Activated gamma-delta T cell treated with Interleukin-2 at 50 U/mL for 16 hours (primary cell): ENCODE measurements around the gene PON3.
"Not testable (repeated sequence)": the region's sequence is repeated elsewhere in the genome, so short reads cannot be mapped to it uniquely, and the experiment has no call there.

Experiments used
- DNase-seq: peaks from one replicate; pipeline ENCODE4 v3.0.0-alpha.2; 2020

PON3 gene

GRCh38 chr7:95411666-95412065, 15.5 kb upstream of the PON3 start:
- DNase-seq = no peak

GRCh38 chr7:95411036-95411435, 14.9 kb upstream of the PON3 start:
- no peak for DNase-seq

DNA sequence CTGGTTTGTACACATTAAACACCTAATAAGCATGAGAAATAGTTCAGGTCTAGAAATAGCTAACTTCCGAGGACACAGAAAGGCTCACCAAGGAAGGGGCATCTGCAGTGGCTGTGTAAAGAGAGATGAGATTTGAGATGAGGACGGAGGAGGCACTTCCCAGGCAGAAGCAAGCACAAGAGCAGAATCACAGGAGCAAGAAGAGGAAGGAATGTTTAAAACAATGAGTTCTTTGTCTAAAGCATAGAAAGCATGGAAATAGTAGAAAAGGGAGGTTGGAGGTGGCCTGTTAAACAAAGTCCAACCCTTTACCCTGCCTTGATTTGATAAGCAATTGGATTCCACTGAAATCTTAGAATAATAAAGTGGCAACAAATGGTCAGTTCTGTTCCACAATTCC, 11.6 kb upstream of the PON3 start:
- DNase-seq = no peak

- no peak for DNase-seq
These were observed 9.6 kb upstream of the PON3 start for GRCh38 chr7:95405800-95406199.

DNA sequence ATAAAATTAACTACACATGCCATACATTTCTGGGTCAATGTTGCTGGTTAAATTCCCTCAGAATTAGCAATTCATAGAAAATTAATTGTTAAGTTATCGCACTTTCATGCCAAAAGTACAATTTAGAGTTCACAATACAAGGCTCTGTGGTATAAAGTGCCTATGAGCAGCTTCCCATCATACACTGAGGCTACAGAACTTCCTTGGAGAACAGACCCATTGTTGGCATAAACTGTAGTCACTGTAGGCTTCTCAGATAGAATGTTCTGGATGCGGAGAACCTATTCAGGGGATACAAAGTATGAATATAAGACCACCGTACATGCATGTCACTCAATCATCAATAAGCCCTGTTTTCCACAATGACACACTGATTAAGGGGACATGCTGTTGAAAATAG, 9.0 kb upstream of the PON3 start:
- no peak for DNase-seq

GRCh38 chr7:95404316-95404865, 8.2 kb upstream of the PON3 start:
- DNase-seq = no peak

DNA sequence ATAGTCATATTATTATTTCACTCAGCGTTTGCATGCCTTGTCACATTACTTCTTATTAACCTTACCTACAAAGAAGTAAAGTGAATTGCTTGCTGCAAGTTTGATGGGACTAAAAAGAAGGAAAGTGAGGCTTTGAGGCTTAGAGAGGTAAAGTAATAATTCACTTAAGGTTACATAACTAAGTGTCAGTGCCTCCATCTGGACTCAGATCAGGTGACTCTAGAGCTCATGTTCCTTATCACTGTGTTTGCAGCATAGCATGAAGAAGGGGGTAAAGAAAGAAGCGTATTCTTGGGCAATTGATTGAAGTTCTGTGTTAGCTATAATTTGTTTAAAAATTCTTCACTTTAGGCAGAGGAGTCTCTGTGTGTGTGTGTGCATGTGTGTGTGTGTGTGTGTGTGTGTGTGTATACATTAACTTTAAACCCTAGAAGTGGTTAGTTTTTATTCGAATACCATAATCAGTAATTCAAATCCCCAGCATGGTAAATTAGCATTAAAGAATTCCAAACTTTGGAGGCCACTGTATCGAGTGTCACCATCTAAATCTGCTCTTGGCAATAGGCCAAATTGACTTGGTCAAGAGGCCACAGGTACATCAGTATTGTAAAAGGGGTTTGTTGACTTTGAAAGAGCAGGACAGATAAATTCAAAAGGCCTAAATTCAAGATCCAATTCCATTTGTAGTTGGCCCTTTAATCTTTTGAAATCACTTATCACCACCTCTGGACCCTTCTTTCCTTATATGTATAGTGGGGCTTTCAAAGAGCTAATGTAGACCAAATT, 2.2 kb upstream of the PON3 start:
- no peak for DNase-seq

- DNase-seq = no peak
These were observed 1.2 kb upstream of the PON3 start for GRCh38 chr7:95397381-95397780.

DNA sequence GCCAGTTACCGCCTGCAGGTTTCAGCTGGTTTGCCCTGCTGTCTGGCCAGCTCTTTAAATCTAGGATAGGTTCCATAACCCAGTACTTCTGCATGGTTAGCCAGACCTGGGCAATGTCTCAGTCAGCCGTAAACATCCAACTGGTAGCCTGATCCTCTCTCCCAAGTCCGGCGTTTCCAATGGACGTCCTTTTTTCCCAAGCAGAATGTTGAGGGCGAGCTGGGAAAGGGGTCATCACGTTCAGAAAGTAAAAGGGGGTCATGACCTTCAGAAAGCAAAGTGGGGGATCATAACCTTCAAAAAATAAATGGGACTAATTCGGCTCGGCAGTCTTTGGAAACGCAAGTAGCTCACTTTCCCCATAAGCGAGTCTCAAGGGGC, 430 bp downstream of the PON3 start:
- no peak for DNase-seq

GRCh38 chr7:95394370-95394769, 1.8 kb downstream of the PON3 start:
- DNase-seq = no peak

DNA sequence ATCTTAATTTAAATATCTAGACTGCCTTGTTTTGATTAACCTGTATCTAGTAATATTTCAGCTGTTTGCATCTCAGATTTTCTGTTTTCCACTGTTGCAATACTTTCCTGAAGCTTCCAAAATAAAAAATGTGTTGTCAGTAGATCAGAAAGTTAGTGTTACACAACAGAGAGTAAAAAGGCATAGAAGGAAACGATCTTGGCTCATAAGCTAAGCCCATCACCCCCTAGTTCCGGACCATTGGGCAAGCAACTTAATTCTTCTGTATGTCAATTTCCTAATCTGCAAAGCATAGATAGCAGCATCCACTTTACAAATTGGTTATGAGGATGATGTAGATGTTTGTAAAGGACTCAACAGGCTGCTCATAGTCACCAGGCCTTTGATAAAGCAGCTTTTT, 4.4 kb downstream of the PON3 start:
- DNase-seq = no peak

DNA sequence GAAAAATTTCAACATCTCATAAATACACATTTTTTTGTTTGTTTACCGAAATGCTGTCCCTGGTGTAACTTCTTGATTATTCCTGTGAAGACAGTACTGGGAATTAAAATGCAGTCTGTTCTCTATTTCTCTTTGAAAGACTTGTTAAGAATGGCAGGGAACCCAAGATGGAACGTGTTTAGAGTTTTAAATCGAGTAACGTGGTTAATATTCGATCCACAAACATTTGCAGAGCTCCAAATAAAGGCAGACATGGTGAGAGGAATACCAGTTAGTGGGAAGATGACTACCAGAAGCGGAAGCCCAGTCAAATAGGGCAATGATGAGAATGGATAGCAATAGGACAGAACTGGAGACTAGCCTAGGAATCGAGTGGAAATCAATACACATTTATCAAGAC, 6.7 kb downstream of the PON3 start:
- no peak for DNase-seq

- not testable (repeated sequence) for DNase-seq
These were observed 16.7 kb downstream of the PON3 start for GRCh38 chr7:95379457-95379856.

DNA sequence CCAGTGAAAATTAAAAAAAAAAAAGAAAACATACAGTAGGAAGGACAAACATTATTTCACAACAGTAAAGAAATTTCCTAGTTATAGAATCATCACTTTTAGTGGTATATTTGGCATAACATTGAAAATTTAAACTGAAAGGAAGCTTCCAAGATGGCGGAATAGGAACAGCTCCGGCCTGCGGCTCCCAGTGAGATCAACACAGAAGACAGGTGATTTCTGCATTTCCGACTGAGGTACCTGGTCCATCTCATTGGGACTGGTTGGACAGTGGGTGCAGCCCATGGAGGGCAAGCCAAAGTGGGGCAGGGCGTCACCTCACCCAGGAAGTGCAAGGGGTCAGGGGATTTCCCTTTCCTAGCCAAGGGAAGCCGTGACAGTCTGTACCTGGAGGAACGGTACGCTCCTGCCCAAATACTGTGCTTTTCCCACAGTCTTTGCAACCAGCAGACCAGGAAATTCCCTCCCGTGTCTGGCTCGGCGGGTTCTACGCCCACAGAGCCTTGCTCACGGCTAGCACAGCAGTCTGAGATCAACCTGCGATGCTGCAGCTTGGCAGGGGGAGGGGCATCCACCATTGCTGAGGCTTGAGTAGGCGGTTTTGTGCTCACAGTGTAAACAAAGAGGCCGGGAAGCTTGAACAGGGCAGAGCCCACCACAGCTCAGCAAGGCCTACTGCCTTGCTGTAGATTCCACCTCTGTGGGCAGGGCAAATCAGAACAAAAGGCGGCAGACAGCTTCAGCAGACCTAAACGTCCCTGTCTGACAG, 19.4 kb downstream of the PON3 start:
- DNase-seq = no peak

GRCh38 chr7:95375591-95376257, 20.5 kb downstream of the PON3 start:
- no peak for DNase-seq

- no peak for DNase-seq
These were observed 22.9 kb downstream of the PON3 start for GRCh38 chr7:95373323-95373722.

- DNase-seq = no peak
These were observed 27.9 kb downstream of the PON3 start for GRCh38 chr7:95368235-95368634.

- no peak for DNase-seq
These were observed 28.6 kb downstream of the PON3 start for GRCh38 chr7:95367606-95368005.

- DNase-seq = no peak
These were observed 31.0 kb downstream of the PON3 start for GRCh38 chr7:95365151-95365550.

DNA sequence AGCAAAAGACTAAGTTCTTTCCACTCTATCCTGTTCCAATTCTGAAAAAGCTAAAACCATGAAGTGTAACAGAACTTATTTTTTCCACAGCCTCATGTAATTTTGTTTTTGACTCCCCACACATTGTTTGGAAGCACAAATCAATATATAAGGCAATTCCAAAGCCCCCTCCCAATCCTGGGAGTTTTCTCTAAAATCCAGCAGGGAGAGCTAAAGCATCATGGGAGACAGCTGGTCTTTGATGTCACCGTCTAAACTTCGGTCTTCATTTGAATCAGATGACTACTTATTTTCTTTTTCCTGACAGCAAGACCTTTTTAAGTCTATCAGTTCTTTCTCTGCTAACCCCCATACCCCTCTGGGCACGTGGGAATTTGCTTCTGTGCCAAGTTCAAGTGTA, 38.6 kb downstream of the PON3 start:
- DNase-seq = no peak

DNA sequence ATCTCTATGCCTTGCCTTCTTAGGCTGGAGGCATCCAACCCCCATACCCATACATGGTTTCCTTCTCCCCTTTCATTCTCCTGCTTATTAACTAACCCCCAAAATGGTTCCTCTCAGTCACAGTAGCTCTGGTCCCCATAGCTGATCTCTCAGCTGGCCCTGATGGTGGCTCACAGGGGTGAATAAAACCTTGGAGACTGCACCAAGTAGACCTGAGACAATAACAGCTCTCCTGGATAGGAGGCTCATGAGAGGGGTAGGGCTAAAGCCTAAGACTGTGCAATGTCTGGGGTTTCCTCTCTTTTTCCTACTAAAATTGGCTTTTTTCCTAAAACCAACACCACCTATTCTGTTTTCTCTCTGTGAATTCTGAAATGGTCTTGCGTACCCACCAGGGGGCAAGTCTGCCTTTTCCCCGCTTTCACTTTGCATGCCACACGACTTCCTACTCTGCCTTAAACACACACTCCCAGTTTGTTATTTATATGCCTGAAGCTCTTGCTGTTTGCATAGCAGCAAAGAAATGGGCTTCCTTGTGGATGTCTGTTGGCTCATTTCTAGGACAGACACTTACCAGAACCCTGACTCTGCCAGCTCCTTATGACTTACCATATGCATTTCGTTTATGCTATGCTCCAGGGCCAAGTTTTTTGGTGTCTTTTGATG, 53.4 kb downstream of the PON3 start:
- DNase-seq = no peak

GRCh38 chr7:95342029-95342428, 54.1 kb downstream of the PON3 start:
- no peak for DNase-seq

- DNase-seq = no peak
These were observed 55.7 kb downstream of the PON3 start for GRCh38 chr7:95340491-95340890.
